AG20443 (cell line): Measurements from ENCODE around the gene AMOTL1.
A peak's percentile ranks its signal among the peaks of the same experiment; 100 is the strongest.
"Not testable (repeated sequence)": the region's sequence is repeated elsewhere in the genome, so short reads cannot be mapped to it uniquely, and the experiment has no call there.

ENCODE experiments used
- DNase-seq: peaks from one replicate; pipeline ENCODE4 v3.0.0; 2012; ENCODE audit warnings: low spot score, mixed read lengths

AMOTL1 gene

DNA sequence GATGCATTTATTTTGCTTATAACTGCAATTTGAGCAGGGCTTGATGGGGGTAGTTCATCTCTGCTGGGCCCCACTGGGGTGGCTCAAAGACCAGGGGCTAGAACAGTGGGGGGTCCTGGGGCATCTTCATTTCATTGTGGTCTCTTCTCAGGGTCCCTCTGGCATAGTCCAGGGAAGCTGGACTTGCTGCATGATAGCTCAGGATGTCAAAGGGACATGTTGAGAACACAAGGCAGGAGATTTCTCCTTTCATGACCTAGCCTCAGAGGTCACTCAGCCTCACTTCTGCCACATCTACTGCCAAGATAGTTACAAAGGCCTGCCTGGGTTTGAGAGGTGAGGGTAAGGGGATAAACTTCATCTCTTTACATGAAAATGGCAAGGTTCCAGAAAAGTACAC is 115.7 kb downstream of the AMOTL1 start:
- DNase-seq, result peak; percentile 3

DNA sequence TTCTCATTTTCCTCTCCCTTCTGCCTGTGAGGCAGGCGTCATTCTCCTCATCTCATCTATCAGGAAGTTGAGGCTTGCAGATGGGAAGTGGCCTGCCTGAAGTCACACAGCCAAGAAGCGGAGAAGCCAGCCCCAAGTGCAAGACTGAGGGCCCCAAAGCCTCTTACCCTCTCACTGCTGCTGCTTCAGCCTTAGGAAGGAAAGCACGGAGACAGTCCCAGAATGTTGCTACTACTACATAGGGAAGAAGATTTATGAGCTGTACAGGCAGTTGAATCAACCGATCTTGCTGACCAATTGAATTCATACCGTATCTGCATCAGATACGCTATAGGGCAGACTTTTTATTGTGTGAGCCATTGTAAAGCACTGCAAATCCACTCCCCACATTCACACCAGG is 116.2 kb downstream of the AMOTL1 start:
- peak; percentile 3 for DNase-seq

DNA sequence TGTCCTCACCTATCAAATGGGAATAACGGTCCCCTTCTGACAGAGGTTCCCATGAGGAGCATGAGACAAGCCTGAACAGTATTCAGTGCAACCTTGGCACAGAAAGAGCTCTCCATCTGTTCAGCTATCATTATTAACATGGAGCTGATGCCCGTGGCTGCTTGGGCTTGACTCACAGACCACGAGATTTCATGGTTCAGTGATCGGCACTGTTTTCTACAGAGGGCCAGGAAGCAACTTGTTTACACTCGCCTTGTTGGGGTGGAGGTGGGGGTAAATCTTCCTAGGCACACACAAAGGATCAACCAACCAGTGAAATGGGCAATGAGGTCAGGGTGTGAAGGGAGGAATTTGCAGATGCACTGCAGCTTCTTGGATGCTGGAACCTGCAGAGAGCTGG is 117.0 kb downstream of the AMOTL1 start:
- peak; percentile 4 for DNase-seq

DNA sequence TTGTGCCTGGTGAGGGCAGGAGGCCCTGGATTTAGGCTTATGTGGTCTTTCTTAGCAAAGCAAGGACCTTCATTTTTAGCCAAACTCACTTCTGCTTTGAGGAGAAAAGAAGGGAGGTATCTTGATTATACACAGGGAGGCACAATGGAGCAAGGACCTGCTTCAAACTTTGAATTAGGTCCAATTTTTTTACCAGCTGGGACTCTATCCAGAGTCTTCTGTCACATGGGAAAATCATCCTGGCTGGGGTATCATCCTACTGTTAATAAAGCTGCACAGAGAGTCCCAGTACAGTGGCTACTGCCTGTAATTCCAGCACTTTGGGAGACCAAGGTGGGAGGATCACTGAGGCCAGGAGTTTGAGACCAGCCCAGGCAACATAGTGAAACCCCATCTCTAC is 117.4 kb downstream of the AMOTL1 start:
- DNase-seq, result no peak

DNA sequence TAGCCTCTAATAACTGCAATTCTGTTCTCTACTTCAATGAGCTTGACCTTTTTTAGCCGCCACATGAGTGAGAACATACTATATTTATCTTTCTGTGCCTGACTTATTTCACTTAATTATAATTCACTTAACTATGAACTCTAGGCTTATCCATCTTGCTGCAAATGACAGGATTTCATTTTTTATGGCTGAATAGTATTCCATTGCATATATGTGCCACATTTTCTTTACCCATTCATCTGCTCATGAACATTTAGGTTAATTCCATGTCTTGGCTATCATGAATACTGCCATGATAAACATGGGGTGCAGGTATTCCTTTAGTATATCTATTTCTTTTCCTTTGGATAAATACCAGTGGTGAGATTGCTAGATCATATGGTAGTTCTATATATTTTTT is 120.0 kb downstream of the AMOTL1 start:
- DNase-seq, result no peak

DNA sequence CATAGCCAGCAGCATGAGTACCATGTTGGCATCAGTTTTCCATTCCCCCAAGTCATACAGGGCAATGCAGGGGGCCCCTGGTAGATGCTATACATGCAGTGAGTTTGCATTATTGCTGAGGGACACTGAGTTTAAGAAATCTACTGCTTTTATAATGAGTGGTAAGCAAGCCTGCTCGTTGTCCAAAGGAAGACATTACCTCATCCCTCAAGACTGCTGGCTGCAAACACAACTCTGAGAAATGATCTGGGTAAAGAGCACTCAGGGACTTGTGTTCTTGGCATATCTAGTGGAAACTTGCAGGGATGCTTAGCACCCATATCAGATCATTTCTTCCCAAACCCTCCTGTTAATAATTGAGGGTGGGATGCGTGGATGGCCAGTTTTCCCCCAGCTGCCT is 127.3 kb downstream of the AMOTL1 start:
- peak; percentile 41 for DNase-seq

DNA sequence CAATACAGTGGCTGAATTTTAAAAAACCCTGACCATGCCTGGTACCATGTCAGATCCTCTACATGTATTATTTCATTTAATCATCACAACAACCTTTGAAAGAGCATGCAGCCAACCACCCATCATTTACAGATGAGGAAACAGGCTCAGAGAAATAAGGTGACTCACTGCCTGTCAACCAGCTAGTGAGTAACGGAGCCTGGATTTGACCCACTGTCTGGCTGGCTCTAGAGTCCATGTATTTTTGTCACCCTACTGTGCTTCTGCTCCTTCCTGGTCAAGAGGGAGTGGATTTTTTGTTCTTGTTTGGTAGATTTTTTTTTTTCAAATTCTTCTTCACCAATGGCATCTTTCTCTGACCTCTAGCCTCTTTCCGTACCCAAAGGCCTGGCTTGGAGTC is 127.8 kb downstream of the AMOTL1 start:
- peak; percentile 45 for DNase-seq

DNA sequence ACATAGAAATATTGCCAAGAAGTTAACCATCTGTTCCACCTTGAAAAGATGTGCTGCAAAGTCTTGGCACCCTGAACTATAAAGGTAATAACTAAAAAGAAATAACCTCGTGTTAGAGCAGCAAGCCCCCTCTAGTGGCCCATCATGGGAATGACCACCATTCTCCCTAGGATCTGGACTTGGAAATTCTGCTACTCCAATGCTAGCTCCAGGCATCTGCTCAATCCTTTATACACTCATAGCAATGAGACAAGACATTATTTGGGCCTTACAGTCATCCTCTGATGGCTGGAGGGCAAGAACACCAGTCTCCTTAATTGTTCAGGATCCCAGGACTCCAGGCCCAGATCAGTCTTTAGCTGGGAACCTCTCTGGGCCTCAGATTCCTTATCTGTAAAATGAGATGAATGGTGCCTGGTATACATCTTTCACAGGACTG is 129.2 kb downstream of the AMOTL1 start:
- DNase-seq, result peak; percentile 59

DNA sequence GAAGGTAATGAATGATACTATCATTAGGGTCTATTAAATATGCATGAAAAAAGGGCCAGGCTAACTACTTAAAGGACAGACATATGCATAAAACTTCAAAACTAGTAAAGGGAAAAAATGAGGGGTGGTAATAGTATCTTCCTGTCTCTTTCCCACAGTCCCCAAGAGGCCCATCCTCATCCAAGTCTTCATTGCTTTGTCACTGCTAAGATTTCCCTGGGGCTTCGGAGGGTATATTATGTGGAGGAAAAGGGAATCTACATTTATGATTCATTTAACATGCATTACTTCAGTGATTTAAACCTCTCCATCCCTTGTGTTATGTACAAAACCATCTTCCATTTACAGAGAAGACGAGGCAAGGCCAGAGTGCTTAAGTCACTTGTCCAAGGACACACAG is 139.1 kb downstream of the AMOTL1 start:
- DNase-seq, result no peak

DNA sequence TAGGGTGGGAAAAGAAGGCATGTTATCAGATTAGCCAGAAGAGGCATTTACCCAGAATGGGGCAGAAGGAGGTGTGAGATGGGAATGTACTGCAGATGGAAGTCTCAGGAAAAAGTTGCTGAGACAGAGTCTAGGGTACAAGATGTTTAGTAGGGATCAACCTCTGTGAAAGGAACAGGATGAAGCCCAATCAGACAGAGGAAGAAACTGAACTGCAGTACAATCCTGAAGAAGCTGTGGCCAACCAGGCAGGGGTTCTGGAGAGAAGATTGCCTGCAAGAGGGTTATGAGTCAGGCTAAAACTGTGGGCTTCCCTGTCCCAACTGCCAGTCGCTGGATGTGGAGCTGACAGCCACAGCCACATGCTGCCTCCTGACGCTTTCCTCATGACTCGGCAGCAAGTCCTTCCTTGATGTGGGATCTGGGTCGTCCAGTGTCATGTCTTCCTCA is 141.2 kb downstream of the AMOTL1 start:
- DNase-seq, result peak; percentile 85

DNA sequence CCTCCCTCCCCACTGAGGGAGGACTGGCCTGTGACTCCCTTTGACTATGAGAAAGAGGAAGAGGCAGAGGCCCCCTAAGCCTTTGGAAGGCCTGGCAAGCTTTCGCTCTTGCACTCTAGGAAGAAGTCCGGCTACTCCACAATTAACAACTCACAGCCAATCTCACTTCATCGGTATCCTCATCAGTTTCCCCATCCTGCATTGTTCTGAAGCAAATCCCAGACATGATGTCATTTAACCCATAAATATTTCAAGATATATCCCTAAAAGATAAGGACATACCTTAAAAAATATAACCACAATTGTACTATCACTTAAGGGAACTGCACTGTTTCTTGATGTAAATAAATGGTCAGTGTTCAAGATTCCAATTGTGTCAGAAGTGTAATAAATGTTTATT is 142.1 kb downstream of the AMOTL1 start:
- DNase-seq, result no peak

DNA sequence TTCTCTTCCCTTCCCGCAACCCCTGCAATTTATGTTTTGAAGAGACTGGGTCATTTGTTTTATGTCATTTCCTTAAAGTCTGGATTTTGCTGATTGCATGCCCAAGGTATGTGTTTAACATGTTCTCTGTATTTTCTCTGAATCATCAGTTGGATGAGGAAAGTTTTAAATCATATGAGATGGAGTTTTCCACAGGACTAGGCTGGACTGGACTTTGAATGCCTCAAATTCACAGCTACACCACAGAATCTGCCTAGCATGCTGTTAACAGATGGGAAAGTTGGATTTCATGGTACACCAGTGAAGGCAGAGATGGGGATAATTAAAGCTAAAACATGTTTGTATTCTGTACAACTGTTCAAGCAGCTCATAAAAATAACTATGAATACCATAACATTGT is 142.6 kb downstream of the AMOTL1 start:
- DNase-seq, result peak; percentile 82

DNA sequence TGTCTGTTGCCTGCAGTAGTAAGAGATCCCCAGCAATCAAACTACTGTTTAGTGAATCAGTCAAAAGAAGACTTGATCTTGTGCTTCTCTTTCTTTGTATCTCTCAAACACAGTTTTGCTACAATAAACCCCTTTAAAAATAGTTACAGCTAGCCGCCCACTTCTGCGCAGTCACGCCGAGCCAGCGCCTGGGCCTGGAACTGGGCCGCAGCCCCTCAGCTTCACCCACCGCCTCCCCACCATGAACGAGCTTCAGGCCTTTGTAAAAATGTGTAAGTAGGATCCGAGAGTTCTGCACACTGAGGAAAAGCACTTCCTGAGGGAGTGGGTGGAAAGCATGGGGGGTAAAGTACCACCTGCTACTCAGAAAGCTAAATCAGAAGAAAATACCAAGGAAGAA is 144.7 kb downstream of the AMOTL1 start:
- DNase-seq, result no peak

DNA sequence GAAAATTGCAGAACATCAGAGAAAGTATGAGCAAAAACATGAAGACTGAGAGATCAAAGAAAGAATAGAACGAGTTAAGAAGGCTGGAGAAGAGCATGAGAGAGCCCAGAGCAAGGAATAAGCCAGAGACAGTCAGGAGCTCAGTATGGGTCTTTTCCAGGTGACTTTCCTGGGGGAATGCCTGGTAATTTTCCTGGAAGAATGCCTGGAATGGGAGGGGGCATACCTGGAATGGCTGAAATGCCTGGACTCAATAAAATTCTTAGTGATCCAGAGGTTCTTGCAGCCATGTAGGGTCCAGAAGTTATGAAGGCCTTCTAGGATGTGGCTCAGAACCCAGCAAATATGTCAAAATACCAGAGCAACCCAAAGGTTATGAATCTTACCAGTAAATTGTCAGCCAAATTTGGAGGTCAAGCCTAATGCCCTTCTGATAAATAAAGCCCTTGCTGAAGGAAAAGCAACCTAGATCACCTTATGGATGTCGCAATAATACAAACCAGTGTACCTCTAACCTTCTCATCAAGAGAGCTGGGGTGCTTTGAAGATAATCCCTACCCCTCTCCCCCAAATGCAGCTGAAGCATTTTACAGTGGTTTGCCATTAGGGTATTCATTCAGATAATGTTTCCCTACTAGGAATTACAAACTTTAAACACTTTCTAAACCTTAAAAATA is 145.7 kb downstream of the AMOTL1 start:
- DNase-seq, result not testable (repeated sequence)

DNA sequence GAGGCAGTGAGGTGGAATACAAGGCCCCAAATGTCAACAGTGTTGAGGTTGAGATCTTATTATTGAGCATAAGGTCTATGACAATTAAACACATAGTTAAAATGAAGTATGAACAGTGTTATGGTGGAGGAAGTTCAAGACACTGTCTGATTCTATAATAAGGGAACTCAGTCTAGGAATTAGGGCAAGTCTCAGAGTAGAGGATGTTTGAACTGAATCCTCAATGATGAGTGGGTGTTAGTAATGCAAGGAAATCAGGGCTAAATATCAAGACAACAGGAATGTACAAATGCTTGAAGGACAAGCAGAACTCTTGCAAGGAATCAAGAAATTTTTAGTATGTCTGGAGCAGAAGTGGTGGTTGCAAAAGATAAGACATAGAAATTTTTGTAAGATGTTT is 152.2 kb downstream of the AMOTL1 start:
- DNase-seq, result no peak

DNA sequence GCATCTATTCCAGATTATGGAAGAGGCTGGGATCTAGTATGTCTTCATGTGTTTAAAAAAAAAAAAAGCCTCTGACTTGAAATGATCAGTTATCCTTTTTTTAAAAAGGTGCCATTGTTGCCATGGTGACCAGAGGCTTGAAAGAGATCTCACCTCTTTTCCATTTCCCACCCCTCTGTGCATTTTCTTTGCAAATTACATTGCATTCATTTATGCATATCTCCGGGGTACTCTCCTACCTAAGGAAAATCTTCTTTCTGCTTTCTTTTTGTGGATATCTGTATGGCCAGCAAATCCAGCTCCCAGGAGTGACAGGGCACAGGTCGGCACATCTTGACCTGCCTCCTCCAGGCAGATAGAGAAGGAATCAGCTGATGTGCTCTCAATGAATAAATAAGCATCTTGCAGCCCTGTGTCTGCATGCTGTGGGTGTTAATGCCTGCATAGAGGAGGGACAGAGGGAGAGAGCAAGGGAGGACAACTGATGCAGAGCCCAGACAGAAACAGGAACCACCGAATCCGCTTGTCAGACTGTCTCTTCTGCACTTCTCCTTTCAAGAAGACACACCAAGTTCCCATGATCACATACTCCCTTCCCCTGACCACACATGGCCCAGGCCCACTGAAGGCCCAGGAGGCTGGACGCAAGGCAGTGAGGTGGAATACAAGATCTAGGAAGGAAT is 154.3 kb downstream of the AMOTL1 start:
- no peak for DNase-seq

DNA sequence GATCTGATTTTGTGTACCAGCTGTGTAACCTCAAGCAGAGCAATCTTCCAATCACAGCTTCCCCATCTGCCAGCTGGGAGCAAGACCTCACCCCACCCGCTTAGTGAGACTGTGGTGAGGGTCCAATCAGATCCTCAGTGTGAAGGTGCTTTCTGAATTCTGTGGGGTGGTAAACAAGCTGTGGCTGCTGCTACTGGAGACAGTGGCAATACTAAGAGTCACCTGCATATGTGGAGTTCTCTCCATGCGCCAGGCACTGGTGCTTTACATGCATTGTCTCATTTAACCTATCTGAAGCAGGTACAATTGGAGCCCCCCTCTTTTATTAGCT is 154.8 kb downstream of the AMOTL1 start:
- no peak for DNase-seq

DNA sequence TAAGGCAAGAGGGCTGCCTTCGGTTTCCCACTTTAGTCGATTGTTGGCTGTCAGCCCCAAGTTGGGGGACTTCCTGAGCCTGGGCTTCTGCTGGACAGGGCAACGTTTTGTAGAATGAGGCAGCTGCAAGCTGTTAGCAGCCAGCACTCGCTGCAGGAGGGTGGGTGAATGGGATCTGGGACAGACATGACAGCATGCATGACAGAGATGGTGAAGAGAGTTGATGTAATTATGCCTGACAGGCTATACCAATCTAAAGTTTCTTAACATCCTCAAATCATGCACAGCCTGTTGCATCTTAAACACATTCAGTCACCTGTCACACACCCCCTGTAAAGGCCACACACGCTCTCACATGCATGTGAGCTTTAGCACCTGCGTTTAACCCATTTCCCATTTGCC is 156.0 kb downstream of the AMOTL1 start:
- no peak for DNase-seq

DNA sequence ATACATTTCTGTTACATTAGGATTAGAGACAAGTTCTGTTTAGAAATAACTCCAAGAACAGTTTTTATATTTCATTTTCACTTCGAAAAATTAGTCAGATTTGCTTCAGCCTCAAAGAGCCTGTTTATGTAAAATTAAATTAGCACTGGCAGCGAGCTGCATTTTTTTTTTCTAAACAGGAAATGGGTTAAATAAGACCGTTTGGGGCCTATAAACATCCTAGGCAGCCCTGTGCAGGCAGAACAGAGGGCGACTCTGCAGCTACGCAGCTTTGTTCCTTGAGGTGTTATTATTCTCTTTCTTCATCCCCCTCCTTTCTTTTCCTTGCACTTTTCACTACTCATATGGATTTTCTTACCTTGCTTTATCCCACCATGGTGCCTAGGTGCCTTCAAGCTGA is 156.5 kb downstream of the AMOTL1 start:
- DNase-seq, result no peak

DNA sequence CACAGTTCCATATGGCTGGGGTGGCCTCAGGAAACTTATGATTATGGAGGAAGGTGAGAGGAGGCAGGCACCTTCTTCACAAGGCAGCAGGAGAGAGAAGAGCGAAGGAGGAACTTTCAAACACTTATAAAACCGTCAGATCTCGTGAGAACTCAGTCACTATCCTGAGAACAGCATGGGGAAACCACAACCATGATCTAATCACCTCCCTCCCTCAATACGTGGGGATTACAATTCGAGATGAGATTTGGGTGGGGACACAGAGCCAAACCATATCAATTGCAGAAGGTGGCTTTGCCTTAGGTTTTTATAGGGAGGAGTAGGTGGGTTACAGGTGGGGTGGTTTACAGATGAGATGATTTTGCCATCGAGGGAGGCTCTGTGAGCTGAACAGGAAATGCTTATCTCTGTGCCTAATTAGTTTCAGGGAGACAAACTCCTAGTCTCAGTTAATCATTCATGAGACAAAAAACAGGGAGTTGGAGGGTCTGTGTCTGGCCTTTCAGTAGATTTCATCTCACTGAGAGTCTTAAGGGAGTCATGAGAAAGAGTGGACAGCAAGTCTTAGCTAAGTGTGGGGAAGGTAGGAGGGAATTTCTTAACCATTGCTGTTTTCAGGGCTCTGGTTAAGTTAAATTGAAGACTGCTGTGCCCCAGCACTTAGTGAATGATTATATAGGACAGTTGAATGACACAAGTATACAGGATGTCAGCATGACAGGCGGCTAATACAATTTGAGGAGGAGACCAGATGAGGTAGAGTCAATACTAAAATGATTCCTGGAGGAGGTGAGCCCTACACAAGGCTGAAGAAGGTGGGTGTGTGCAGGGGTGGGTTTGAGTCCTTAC is 157.5 kb downstream of the AMOTL1 start:
- DNase-seq, result no peak

DNA sequence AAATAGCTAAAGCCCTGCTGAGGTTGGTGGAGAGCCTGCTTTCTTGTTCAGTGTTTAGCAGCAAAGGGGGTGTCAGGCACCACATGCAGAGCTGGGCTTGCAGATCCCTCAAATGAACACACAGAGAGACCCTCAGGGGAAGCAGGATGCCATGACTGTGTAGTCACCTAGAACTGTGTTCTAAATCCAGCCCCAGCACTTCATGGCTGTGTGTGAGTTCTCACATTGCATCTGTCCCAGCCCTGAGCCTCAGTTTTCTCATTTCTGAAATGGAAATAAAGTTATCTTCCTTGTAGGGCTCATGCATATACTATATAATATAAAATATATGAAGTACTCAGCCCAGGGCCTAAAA is 158.1 kb downstream of the AMOTL1 start:
- no peak for DNase-seq
